Astrocyte (in vitro differentiated cells and primary cell): ENCODE data around the gene SPRTN. TPM values are rescaled to one million over a fixed set of nuclear protein-coding genes. Genes with fewer than 3 reads are reported as not detected.

Experiments used
- DNase-seq: peaks from one replicate; pipeline ENCODE4 v3.0.0-alpha.2; 2010; ENCODE audit warnings: low read depth
- FAIRE-seq: peaks from 2 replicates; lab custom pipeline; 2011; peaks lifted over from hg19 to GRCh38; lab: Jason Lieb, UNC
- H2AFZ ChIP-seq: 2 replicates; pipeline ENCODE4 v1.6.0; 2012; ENCODE audit warnings: low read depth, low read length, inconsistent platforms
- H3K27ac ChIP-seq: 2 replicates; pipeline ENCODE4 v1.5.1; 2011; ENCODE audit warnings: low read depth, low read length, inconsistent platforms
- H3K27me3 ChIP-seq: 2 replicates; pipeline ENCODE4 v1.6.0; 2011; ENCODE audit warnings: low read length, inconsistent platforms; ENCODE audit not compliant: insufficient read depth
- H3K36me3 ChIP-seq: 2 replicates; pipeline ENCODE4 v1.5.1; 2011; ENCODE audit warnings: low read length, inconsistent platforms; ENCODE audit not compliant: insufficient read depth
- H3K4me1 ChIP-seq: 2 replicates; pipeline ENCODE4 v1.5.1; 2011; ENCODE audit warnings: low read length, inconsistent platforms; ENCODE audit not compliant: insufficient read depth
- H3K4me2 ChIP-seq: 2 replicates; pipeline ENCODE4 v1.6.0; 2012; ENCODE audit warnings: low read length, inconsistent platforms
- H3K4me3 ChIP-seq: 2 replicates; pipeline ENCODE4 v1.5.1; 2011; ENCODE audit warnings: low read depth, mild to moderate bottlenecking, low read length, inconsistent platforms; ENCODE audit not compliant: insufficient read depth
- H3K79me2 ChIP-seq: 2 replicates; pipeline ENCODE4 v1.6.0; 2012; ENCODE audit warnings: mild to moderate bottlenecking, low read length, inconsistent platforms; ENCODE audit not compliant: insufficient read depth
- H3K9ac ChIP-seq: 2 replicates; pipeline ENCODE4 v1.6.0; 2012; ENCODE audit warnings: mild to moderate bottlenecking, low read length, inconsistent platforms
- H3K9me3 ChIP-seq: 2 replicates; pipeline ENCODE4 v1.5.1; 2012; ENCODE audit warnings: low read depth, mild to moderate bottlenecking, low read length, inconsistent platforms; ENCODE audit not compliant: insufficient read depth
- H4K20me1 ChIP-seq: 2 replicates; pipeline ENCODE4 v1.6.0; 2012; ENCODE audit warnings: low read length, inconsistent platforms; ENCODE audit not compliant: insufficient read depth
- H3K27ac Mint-ChIP-seq: one replicate; pipeline ENCODE4 v1.8.0; 2021; ENCODE audit warnings: mild to moderate bottlenecking, mixed read lengths; ENCODE audit not compliant: unreplicated experiment
- H3K27me3 Mint-ChIP-seq: one replicate; pipeline ENCODE4 v1.8.0; 2021; ENCODE audit warnings: low read depth, mixed read lengths; ENCODE audit not compliant: unreplicated experiment
- H3K36me3 Mint-ChIP-seq: one replicate; pipeline ENCODE4 v1.8.0; 2021; ENCODE audit warnings: low read depth, mixed read lengths; ENCODE audit not compliant: unreplicated experiment
- H3K4me1 Mint-ChIP-seq: one replicate; pipeline ENCODE4 v1.8.0; 2021; ENCODE audit warnings: low read depth, mixed read lengths; ENCODE audit not compliant: unreplicated experiment
- H3K4me3 Mint-ChIP-seq: one replicate; pipeline ENCODE4 v1.8.0; 2021; ENCODE audit warnings: mild to moderate bottlenecking, moderate library complexity, mixed read lengths; ENCODE audit not compliant: unreplicated experiment
- H3K9me3 Mint-ChIP-seq: one replicate; pipeline ENCODE4 v1.8.0; 2021; ENCODE audit warnings: mild to moderate bottlenecking, mixed read lengths; ENCODE audit not compliant: unreplicated experiment
- CTCF ChIP-seq: IDR thresholded peaks from 2 replicates; pipeline ENCODE4 v1.5.1; 2011; ENCODE audit warnings: low read depth, mild to moderate bottlenecking, inconsistent platforms, low read length, moderate library complexity; ENCODE audit not compliant: insufficient read depth
- EZH2 ChIP-seq: IDR thresholded peaks from 2 replicates; pipeline ENCODE4 v1.6.1; 2012; ENCODE audit warnings: mild to moderate bottlenecking, low read length, inconsistent platforms; ENCODE audit not compliant: insufficient read depth
- total RNA-seq: library from RNA; stranded (reverse); gene quantifications from 2 replicates; pipeline ENCODE4 v1.2.1, GENCODE V29; 2021

The SPRTN gene
- total RNA-seq, 1 donor from 2014 or later: 13.6 TPM

DNA sequence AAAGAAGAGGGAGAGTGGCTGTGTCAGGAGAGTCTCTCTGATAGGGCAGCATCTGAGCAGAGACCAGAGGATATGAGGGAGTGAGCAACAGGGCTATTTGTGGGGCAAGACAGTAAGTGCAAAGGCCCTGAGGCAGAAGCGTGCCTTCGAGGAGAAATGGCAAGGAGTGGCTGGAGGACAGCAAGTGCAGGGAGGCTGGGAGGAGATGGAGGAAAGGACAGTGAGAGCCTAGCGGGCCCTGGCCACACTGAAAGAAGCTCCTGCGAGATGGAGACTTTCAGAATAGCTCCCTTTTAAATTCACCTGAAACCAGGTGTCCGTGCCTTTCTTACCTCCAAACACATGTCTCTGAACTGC lies 25.7 kb upstream of the SPRTN start:
- Histone ChIP-seq H3K4me1 (no peaks in the 10 kb centered on the region), H3K36me3 (no peaks in the 10 kb centered on the region), H2AFZ (no peak overlapping the region), H3K4me3 (no peak overlapping the region), H3K79me2 (no peaks in the 10 kb centered on the region), H3K4me2 (no peak overlapping the region), H4K20me1 (no peaks in the 10 kb centered on the region), H3K27ac (no peak overlapping the region), H3K27me3 (no peaks in the 10 kb centered on the region), H3K9me3 (no peaks in the 10 kb centered on the region), H3K9ac (no peak overlapping the region)
- no peaks in the 10 kb centered on the region for H3K4me1 Mint-ChIP-seq
- H3K4me3 Mint-ChIP-seq: no peak overlapping the region
- TF ChIP-seq CTCF: no peak
- TF ChIP-seq EZH2: no peak
- peaks cover 19% of the 10 kb centered on the region for H3K27me3 Mint-ChIP-seq
- H3K9me3 Mint-ChIP-seq: peaks cover 4% of the 10 kb centered on the region
- FAIRE-seq: no peak
- H3K36me3 Mint-ChIP-seq: peaks cover 2% of the 10 kb centered on the region
- DNase-seq: no peak
- H3K27ac Mint-ChIP-seq: no peak overlapping the region

DNA sequence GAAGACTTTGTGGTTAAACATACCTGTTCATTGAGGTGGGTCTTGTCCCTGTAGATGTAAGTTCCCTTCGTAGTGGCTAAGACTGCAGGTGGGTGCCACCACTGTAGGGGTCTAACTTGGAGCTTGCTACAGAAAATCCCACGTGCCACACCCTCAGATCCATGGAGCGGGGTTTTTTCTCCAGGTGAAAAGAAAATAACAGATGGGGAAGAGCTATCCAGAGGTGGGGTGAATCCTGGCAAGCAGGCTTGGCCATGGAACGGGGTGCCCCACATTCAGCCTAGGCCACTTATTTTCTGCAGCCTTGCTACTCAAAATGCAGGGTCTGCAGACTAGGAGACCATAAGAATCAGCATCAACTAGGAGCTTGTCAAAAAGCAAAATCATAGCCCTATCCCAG lies 24.4 kb upstream of the SPRTN start:
- no peak for DNase-seq
- Mint-ChIP-seq H3K4me1 (no peaks in the 10 kb centered on the region), H3K36me3 (peaks cover 5% of the 10 kb centered on the region), H3K9me3 (peaks cover 4% of the 10 kb centered on the region), H3K27ac (no peak overlapping the region), H3K4me3 (no peak overlapping the region), H3K27me3 (peaks cover 19% of the 10 kb centered on the region)
- no peak for FAIRE-seq
- Histone ChIP-seq H3K79me2 (no peaks in the 10 kb centered on the region), H3K9ac (no peak overlapping the region), H3K27me3 (no peaks in the 10 kb centered on the region), H3K36me3 (no peaks in the 10 kb centered on the region), H3K4me3 (no peak overlapping the region), H3K9me3 (no peaks in the 10 kb centered on the region), H3K27ac (no peak overlapping the region), H3K4me1 (no peaks in the 10 kb centered on the region), H4K20me1 (no peaks in the 10 kb centered on the region), H3K4me2 (no peak overlapping the region), H2AFZ (no peak overlapping the region)
- TF ChIP-seq EZH2: no peak
- no peak for TF ChIP-seq CTCF

- Histone ChIP-seq H3K9me3 (no peaks in the 10 kb centered on the region), H3K27me3 (no peaks in the 10 kb centered on the region), H4K20me1 (no peaks in the 10 kb centered on the region), H3K79me2 (no peaks in the 10 kb centered on the region), H3K27ac (no peak overlapping the region), H2AFZ (no peak overlapping the region), H3K4me1 (no peaks in the 10 kb centered on the region), H3K4me2 (no peak overlapping the region), H3K36me3 (no peaks in the 10 kb centered on the region), H3K4me3 (no peak overlapping the region), H3K9ac (no peak overlapping the region)
- TF ChIP-seq EZH2: no peak
- TF ChIP-seq CTCF: peak; percentile 25
- H3K27ac Mint-ChIP-seq: no peak overlapping the region
- H3K4me3 Mint-ChIP-seq: no peak overlapping the region
- DNase-seq (no peak), FAIRE-seq (no peak)
- H3K9me3 Mint-ChIP-seq: peaks cover 4% of the 10 kb centered on the region
- peaks cover 15% of the 10 kb centered on the region for H3K27me3 Mint-ChIP-seq
- H3K4me1 Mint-ChIP-seq: no peaks in the 10 kb centered on the region
- peaks cover 5% of the 10 kb centered on the region for H3K36me3 Mint-ChIP-seq
Observed at GRCh38 chr1:231315887-231316286, 22.2 kb upstream of the SPRTN start.
